Left cardiac atrium (tissue), 4 donors: ENCODE results near the gene TRPC3. TPM values are rescaled to one million over a fixed set of nuclear protein-coding genes. Genes with fewer than 3 reads are reported as not detected.
"Not testable (repeated sequence)": the region's sequence is repeated elsewhere in the genome, so short reads cannot be mapped to it uniquely, and the experiment has no call there.

ENCODE experiments used
- ATAC-seq, 2 donors: fragments of 200-7000 bp; cut with Tn5 transposase; one replicate each; pipeline ENCODE4 v1.9.1; 2020; ENCODE audit warnings: mild to moderate bottlenecking in 2 of 2, moderate library complexity in 2 of 2
- DNase-seq: peaks from one replicate; pipeline ENCODE4 v3.0.0-alpha.2; 2020
- intact Hi-C, 2 donors: fragments of 100-400 bp; cut with DNase I; formaldehyde crosslinking; loops; one replicate each; pipeline versions ENCODE4 v1.14.1 to v1.15.1; 2022 to 2023
- total RNA-seq, 2 donors: library from RNA; stranded (reverse); fragmentation: NEBNext Ultra II Directional; extraction: Animal tissue kit (Norgen Biotek cat#: 25700); gene quantifications; one replicate each; pipeline ENCODE4 v1.2.1, GENCODE V29; 2021
- donor health status: DM: no; HTN: yes; CAD: no.
- donor health status: DM: no; HTN: yes; CAD: no; lungs with severe emphysema.
- donor health status: DM: yes; HTN: yes; CAD: no.
- donor health status: Dilated cardiomyopathy.

The TRPC3 gene
- total RNA-seq, 2 donors from 2014 or later: 0.15 to 0.99 TPM

- intact Hi-C loops: loop anchor here in 1 of 2 donors (5.0 kb wide), 1 partner anchor 200 kb away; the partner anchor contains the start of gene BLTP1
- ATAC-seq: no peak
- DNase-seq: no peak
Observed at GRCh38 chr4:121952290-121952689, 430 bp upstream of the TRPC3 start.

- peak; percentile 33 for DNase-seq
- intact Hi-C loops: loop anchor here in 1 of 2 donors (5.0 kb wide), 1 partner anchor 201 kb away; the partner anchor contains the start of gene BLTP1
- ATAC-seq: peak; percentile 62 to 70
Observed at GRCh38 chr4:121950680-121951520, 960 bp downstream of the TRPC3 start.

- ATAC-seq: peak; percentile 92 to 95
- peak; percentile 83 for DNase-seq
- intact Hi-C loops: loop anchor here in 1 of 2 donors (5.0 kb wide), 1 partner anchor 202 kb away; the partner anchor contains the start of gene BLTP1
Observed at GRCh38 chr4:121950212-121950679, 1.6 kb downstream of the TRPC3 start.

GRCh38 chr4:121946644-121947043, 5.2 kb downstream of the TRPC3 start:
- ATAC-seq (no peak), DNase-seq (no peak)
- intact Hi-C loops: no loop called here

GRCh38 chr4:121943941-121944340, 7.9 kb downstream of the TRPC3 start:
- no peak for ATAC-seq
- intact Hi-C loops: no loop called here
- DNase-seq: no peak

- peak in 1 of 2 donors; percentile 50 for ATAC-seq
- DNase-seq: no peak
- intact Hi-C loops: no loop called here
Observed at GRCh38 chr4:121939690-121940089, 12.2 kb downstream of the TRPC3 start.

GRCh38 chr4:121938282-121939092, 13.4 kb downstream of the TRPC3 start:
- no peak for DNase-seq
- no peak for ATAC-seq
- intact Hi-C loops: no loop called here

GRCh38 chr4:121936101-121936500, 15.8 kb downstream of the TRPC3 start:
- intact Hi-C loops: no loop called here
- ATAC-seq: no peak
- no peak for DNase-seq

GRCh38 chr4:121934635-121935034, 17.2 kb downstream of the TRPC3 start:
- DNase-seq: no peak
- intact Hi-C loops: no loop called here
- no peak for ATAC-seq

GRCh38 chr4:121932212-121932974, 19.5 kb downstream of the TRPC3 start:
- intact Hi-C loops: no loop called here
- DNase-seq: no peak
- ATAC-seq: no peak

- DNase-seq (no peak), ATAC-seq (no peak)
- intact Hi-C loops: no loop called here
Observed at GRCh38 chr4:121930304-121930703, 21.6 kb downstream of the TRPC3 start.

GRCh38 chr4:121927948-121928347, 23.9 kb downstream of the TRPC3 start:
- ATAC-seq (no peak), DNase-seq (no peak)
- intact Hi-C loops: no loop called here

- DNase-seq, ATAC-seq, intact Hi-C loops: not testable (repeated sequence)
Observed at GRCh38 chr4:121926490-121926889, 25.4 kb downstream of the TRPC3 start.

- no peak for ATAC-seq
- DNase-seq: no peak
- intact Hi-C loops: no loop called here
Observed at GRCh38 chr4:121923306-121923705, 28.6 kb downstream of the TRPC3 start.

GRCh38 chr4:121913667-121914066, 38.2 kb downstream of the TRPC3 start:
- intact Hi-C loops: no loop called here
- ATAC-seq: no peak

GRCh38 chr4:121908346-121908745, 43.5 kb downstream of the TRPC3 start:
- ATAC-seq: no peak
- no peak for DNase-seq
- intact Hi-C loops: loop anchor here (10.0 kb wide), 2 partner anchors 86 to 676 kb away; no protein-coding TSS in a partner anchor

More at GRCh38 chr4:121913667-121914066, 38.2 kb downstream of the TRPC3 start:
- DNase-seq: no peak

- intact Hi-C loops: loop anchor here (5.0 to 10.0 kb wide), 3 partner anchors 94 to 684 kb away; no protein-coding TSS in a partner anchor
- peak; percentile 24 for DNase-seq
- peak; percentile 53 to 61 for ATAC-seq
Observed at GRCh38 chr4:121900132-121900983, 51.5 kb downstream of the TRPC3 start.

GRCh38 chr4:121898150-121898549, 53.7 kb downstream of the TRPC3 start:
- DNase-seq (no peak), ATAC-seq (no peak)
- intact Hi-C loops: loop anchor here in 1 of 2 donors (10.0 kb wide), 1 partner anchor 327 kb away; no protein-coding TSS in a partner anchor
